HG03521 (cell line): ENCODE results near the gene S100A8.

Experiments
- ATAC-seq: cut with Tn5 transposase; IDR thresholded peaks from one replicate; pipeline ENCODE4 v1.9.1; 2021; ENCODE audit warnings: mild to moderate bottlenecking, moderate library complexity; ENCODE audit not compliant: unreplicated experiment

The S100A8 gene

GRCh38 chr1:153364156-153364555 is 26.7 kb downstream of the S100A8 start:
- ATAC-seq: no peak

GRCh38 chr1:153363641-153364040 is 27.2 kb downstream of the S100A8 start:
- no peak for ATAC-seq

GRCh38 chr1:153362187-153362775 is 28.6 kb downstream of the S100A8 start:
- ATAC-seq: no peak

- no peak for ATAC-seq
Measured at GRCh38 chr1:153361480-153362109, 29.3 kb downstream of the S100A8 start.

- ATAC-seq: no peak
Measured at GRCh38 chr1:153360592-153361479, 30.0 kb downstream of the S100A8 start.

- ATAC-seq: no peak
Measured at GRCh38 chr1:153360190-153360589, 30.7 kb downstream of the S100A8 start.

- no peak for ATAC-seq
Measured at GRCh38 chr1:153359241-153359640, 31.6 kb downstream of the S100A8 start.

GRCh38 chr1:153358691-153358975 is 32.2 kb downstream of the S100A8 start:
- no peak for ATAC-seq

- no peak for ATAC-seq
Measured at GRCh38 chr1:153357853-153358690, 32.8 kb downstream of the S100A8 start, which contains the start of gene S100A9. Gene S100A9 (plus strand): TSS chr1:153357854. CDS start chr1:153358284, 430 bp downstream.

- ATAC-seq: no peak
Measured at GRCh38 chr1:153357076-153357852, 33.6 kb downstream of the S100A8 start.

GRCh38 chr1:153356392-153357075 is 34.3 kb downstream of the S100A8 start:
- no peak for ATAC-seq

GRCh38 chr1:153355445-153356071 is 35.3 kb downstream of the S100A8 start:
- no peak for ATAC-seq

GRCh38 chr1:153354515-153355193 is 36.2 kb downstream of the S100A8 start:
- no peak for ATAC-seq

- no peak for ATAC-seq
Measured at GRCh38 chr1:153353226-153353947, 37.5 kb downstream of the S100A8 start.

- peak; percentile 46 for ATAC-seq
Measured at GRCh38 chr1:153352523-153352922, 38.4 kb downstream of the S100A8 start.

GRCh38 chr1:153350321-153350957 is 40.4 kb downstream of the S100A8 start:
- ATAC-seq: no peak
